CD4-positive, CD25-positive, alpha-beta regulatory T cell (primary cell): ENCODE measurements around the gene TNPO1. TPM values are rescaled to one million over a fixed set of nuclear protein-coding genes. Genes with fewer than 3 reads are reported as not detected.

Source experiments
- ATAC-seq, 2 donors: fragments of 150-1000 bp; cut with Tn5 transposase; one replicate each; pipeline ENCODE4 v1.10.0; 2021; ENCODE audit warnings: low read depth in 2 of 2, moderate number of reproducible peaks in 2 of 2, moderate library complexity in 1 of 2
- DNase-seq, 3 donors: peaks; one replicate each; pipeline versions ENCODE4 v3.0.0 to v3.0.0-alpha.2; 2012 to 2022; ENCODE audit warnings: mixed read lengths in 1 of 3
- H3K27ac ChIP-seq: one replicate; pipeline ENCODE4 v1.7.0; 2013; ENCODE audit warnings: mild to moderate bottlenecking, low read length; ENCODE audit not compliant: insufficient read depth, poor library complexity, severe bottlenecking
- H3K27me3 ChIP-seq: one replicate; pipeline ENCODE4 v1.7.0; 2013; ENCODE audit warnings: low read length; ENCODE audit not compliant: control insufficient read depth, insufficient read depth
- H3K36me3 ChIP-seq: one replicate; pipeline ENCODE4 v1.7.0; 2013; ENCODE audit warnings: mild to moderate bottlenecking, low read length, moderate library complexity; ENCODE audit not compliant: control insufficient read depth, insufficient read depth
- H3K4me1 ChIP-seq: 2 replicates; pipeline ENCODE4 v1.7.0; 2013; ENCODE audit warnings: mild to moderate bottlenecking, low read length; ENCODE audit not compliant: insufficient read depth, control insufficient read depth, poor library complexity, severe bottlenecking
- H3K4me3 ChIP-seq: one replicate; pipeline ENCODE4 v1.7.0; 2013; ENCODE audit warnings: low read depth, mild to moderate bottlenecking, low read length, moderate library complexity
- H3K9me3 ChIP-seq, 2 experiments: 1 replicate in 1 of 2; 2 replicates in 1 of 2; pipeline ENCODE4 v1.7.0; 2013; ENCODE audit warnings: low read length in 2 of 2, mild to moderate bottlenecking in 1 of 2, moderate library complexity in 1 of 2; ENCODE audit not compliant: control insufficient read depth in 2 of 2
- H3K27ac Mint-ChIP-seq, 3 donors: one replicate each; pipeline ENCODE4 v1.8.0; 2020 to 2022; ENCODE audit warnings: mild to moderate bottlenecking in 3 of 3, mixed read lengths in 3 of 3, moderate library complexity in 2 of 3
- H3K27me3 Mint-ChIP-seq: one replicate; pipeline ENCODE4 v1.8.0; 2022; ENCODE audit warnings: mild to moderate bottlenecking, mixed read lengths
- H3K36me3 Mint-ChIP-seq: one replicate; pipeline ENCODE4 v1.8.0; 2020; ENCODE audit warnings: mixed read lengths
- H3K4me1 Mint-ChIP-seq, 4 donors: one replicate each; pipeline ENCODE4 v1.8.0; 2020 to 2022; ENCODE audit warnings: mixed read lengths in 4 of 4, mild to moderate bottlenecking in 1 of 4
- H3K4me3 Mint-ChIP-seq, 4 donors: one replicate each; pipeline ENCODE4 v1.8.0; 2020 to 2022; ENCODE audit warnings: mild to moderate bottlenecking in 4 of 4, mixed read lengths in 4 of 4, moderate library complexity in 3 of 4
- H3K9me3 Mint-ChIP-seq, 7 donors: one replicate each; pipeline ENCODE4 v1.8.0; 2020 to 2022; ENCODE audit warnings: mixed read lengths in 7 of 7, mild to moderate bottlenecking in 3 of 7, moderate library complexity in 2 of 7
- polyA plus RNA-seq, 4 donors: library from polyadenylated mRNA; unstranded; fragments of 300-500 nt; fragmentation: Illumina TruSeq; gene quantifications; one replicate each; pipeline ENCODE4 v1.2.3, GENCODE V29; 2021
- total RNA-seq: library from RNA; stranded (reverse); gene quantifications from one replicate; pipeline ENCODE4 v1.2.3, GENCODE V29; 2022

Gene TNPO1
- total and polyA plus RNA-seq, 5 donors from 2014 or later = 38.5 to 71.0 (median 44.7) TPM

DNA sequence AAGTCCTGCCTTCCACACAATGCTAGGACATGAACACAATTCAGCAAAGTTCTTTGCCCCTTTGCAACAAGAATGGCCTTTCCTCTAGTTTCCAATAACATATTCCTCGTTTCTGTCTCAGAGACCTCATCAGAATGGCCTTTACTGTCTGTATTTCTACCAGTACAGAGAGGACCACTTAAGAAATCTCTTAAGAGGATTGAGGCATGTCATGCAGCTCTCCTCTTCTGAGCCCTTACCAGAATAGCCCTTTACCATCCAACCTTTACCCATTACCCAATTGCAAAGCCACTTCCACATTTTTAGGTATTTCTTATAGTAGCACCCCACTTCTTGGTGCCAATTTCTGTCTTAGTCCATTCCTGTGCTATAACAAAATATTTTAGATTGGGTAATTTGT lies 20.3 kb downstream of the TNPO1 start:
- Histone ChIP-seq H3K4me1 (no peaks in the 10 kb centered on the region), H3K27ac (no peak overlapping the region), H3K36me3 (no peaks in the 10 kb centered on the region), H3K4me3 (no peak overlapping the region), H3K9me3 (no peaks in the 10 kb centered on the region), H3K27me3 (peaks cover 5% of the 10 kb centered on the region)
- DNase-seq (no peak), ATAC-seq (no peak)
- Mint-ChIP-seq H3K4me3 (no peak overlapping the region), H3K27me3 (peaks cover 20% of the 10 kb centered on the region), H3K27ac (no peak overlapping the region), H3K9me3 (peaks cover 0 to 2% (median 0%) of the 10 kb centered on the region in 7 donors), H3K4me1 (peaks cover 0 to 8% (median 4%) of the 10 kb centered on the region in 4 donors), H3K36me3 (no peaks in the 10 kb centered on the region)

DNA sequence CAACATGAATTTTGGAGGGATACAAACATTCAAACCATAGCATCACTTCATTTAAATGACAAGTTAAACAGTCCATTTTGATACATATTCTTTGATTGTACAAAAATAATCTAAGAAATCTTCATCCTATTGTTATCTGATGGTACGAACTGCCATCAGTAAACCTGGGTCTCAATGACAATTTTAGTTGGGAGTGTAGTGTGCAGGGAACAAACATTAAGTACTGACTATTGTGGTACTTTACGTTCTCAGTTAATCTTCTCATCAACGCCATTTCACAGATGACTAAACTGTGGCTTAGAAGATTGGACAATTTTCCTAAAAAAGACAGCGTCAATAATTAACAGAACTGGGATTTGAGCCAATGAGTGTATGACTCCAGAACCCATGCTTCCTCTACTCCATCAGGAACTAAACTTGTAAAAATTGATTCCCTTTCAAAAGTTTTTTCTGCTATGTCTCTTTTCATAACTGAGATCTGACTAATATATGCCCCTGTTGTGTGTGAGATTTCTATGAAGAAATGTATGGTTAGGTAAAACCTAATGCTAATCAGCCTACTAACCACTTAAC lies 21.1 kb downstream of the TNPO1 start:
- Mint-ChIP-seq H3K27ac (no peak overlapping the region), H3K27me3 (peaks cover 20% of the 10 kb centered on the region), H3K9me3 (peaks cover 0 to 2% (median 0%) of the 10 kb centered on the region in 7 donors), H3K36me3 (no peaks in the 10 kb centered on the region), H3K4me1 (peaks cover 0 to 7% (median 2%) of the 10 kb centered on the region in 4 donors), H3K4me3 (no peak overlapping the region)
- Histone ChIP-seq H3K27ac (no peak overlapping the region), H3K36me3 (no peaks in the 10 kb centered on the region), H3K4me3 (no peak overlapping the region), H3K9me3 (no peaks in the 10 kb centered on the region), H3K4me1 (no peaks in the 10 kb centered on the region), H3K27me3 (peaks cover 5% of the 10 kb centered on the region)
- DNase-seq (no peak), ATAC-seq (no peak)

DNA sequence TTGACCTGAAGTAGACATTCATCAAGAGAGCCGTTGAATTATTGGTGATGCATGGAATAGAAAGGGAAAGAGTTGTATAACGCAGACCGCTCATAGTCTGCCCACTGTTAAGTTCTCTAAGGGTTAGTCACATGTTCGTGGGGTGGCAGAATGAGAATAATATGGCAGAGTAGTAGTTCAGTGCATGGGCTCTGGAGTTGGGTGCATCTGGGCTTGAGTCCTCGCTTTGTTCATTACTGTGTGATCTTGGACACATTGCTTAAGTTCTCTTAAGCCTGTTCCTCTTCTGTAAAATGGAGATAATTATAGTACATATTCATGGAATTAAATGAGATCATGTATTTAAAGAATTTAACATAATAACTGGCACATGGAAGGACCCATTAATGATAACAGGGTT lies 23.6 kb downstream of the TNPO1 start:
- Histone ChIP-seq H3K36me3 (no peaks in the 10 kb centered on the region), H3K27me3 (peaks cover 8% of the 10 kb centered on the region), H3K4me1 (no peaks in the 10 kb centered on the region), H3K9me3 (no peaks in the 10 kb centered on the region), H3K4me3 (no peak overlapping the region), H3K27ac (no peak overlapping the region)
- Mint-ChIP-seq H3K4me3 (no peak overlapping the region), H3K27me3 (peaks cover 34% of the 10 kb centered on the region), H3K9me3 (peaks cover 0 to 1% (median 0%) of the 10 kb centered on the region in 7 donors), H3K36me3 (no peaks in the 10 kb centered on the region), H3K4me1 (peaks cover 7 to 12% (median 11%) of the 10 kb centered on the region in 4 donors), H3K27ac (no peak overlapping the region)
- no peak for DNase-seq
- no peak for ATAC-seq

DNA sequence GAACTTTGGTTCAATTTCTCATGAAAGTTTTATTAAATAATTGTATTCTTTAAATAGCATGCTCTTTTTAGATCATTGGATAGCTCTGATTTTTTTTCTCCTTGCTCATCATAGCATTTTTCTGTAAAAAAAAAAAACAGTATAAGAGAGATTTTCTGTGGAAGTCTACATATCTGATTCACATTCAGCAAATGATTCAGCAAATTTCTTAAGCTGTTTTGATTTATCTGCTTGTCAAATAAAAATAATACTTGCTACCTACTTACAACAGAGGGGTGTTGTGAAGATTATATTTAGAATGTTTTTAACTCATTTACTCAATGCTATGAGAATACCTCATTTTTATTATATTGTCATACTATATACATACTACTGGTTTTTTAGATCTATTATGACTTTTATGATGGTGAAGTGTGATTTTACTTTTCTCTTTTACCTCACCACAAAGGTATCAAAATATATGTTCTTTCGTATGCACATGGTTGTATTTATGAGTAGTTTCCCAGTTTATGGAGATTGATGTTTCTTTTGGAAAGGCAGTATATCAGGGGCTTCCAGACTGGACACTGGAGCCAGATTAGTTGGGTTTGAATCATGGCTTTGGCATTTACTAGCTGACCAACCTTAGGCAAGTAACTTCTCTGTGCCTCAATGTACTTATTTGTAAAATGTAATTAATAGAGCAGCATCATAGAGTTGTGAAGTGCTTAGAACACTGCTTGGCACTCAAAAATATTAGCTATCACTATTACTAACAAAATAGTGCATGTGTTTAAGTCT lies 25.5 kb downstream of the TNPO1 start:
- Histone ChIP-seq H3K4me1 (no peaks in the 10 kb centered on the region), H3K27ac (no peak overlapping the region), H3K4me3 (no peak overlapping the region), H3K36me3 (no peaks in the 10 kb centered on the region), H3K27me3 (peaks cover 8% of the 10 kb centered on the region), H3K9me3 (no peaks in the 10 kb centered on the region)
- no peaks in the 10 kb centered on the region for H3K36me3 Mint-ChIP-seq
- H3K27ac Mint-ChIP-seq = no peak overlapping the region
- H3K27me3 Mint-ChIP-seq = peaks cover 34% of the 10 kb centered on the region
- H3K4me3 Mint-ChIP-seq = no peak overlapping the region
- peaks cover 0 to 1% (median 0%) of the 10 kb centered on the region in 7 donors for H3K9me3 Mint-ChIP-seq
- peaks cover 10 to 14% (median 11%) of the 10 kb centered on the region in 4 donors for H3K4me1 Mint-ChIP-seq
- ATAC-seq = no peak
- no peak for DNase-seq

DNA sequence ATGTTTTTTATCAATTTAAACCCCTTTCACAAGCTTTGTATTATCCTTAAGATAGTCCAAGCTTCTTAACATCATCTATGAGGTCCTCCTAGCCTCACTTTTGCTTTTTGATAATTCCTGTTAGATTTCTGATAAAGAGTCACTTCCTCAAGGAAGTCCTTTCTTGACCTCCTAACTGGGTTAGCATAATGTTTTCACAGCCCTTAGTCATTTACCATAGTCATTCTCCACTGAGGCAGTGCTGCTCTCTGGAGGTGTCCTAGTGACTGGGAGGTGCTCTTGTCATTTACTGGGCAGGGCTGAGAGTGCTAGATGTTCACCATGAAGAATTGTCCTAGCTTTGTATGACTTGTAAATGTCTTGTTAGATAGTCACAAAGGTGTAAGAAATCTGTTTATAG lies 26.4 kb downstream of the TNPO1 start:
- H3K4me1 ChIP-seq = peaks cover 7% of the 10 kb centered on the region
- H3K27me3 ChIP-seq = peaks cover 4% of the 10 kb centered on the region
- ATAC-seq = peak in 1 of 2 donors; percentile 34
- H3K36me3 ChIP-seq = no peaks in the 10 kb centered on the region
- no peak overlapping the region for H3K27ac Mint-ChIP-seq
- no peak overlapping the region for H3K27ac ChIP-seq
- H3K27me3 Mint-ChIP-seq = peaks cover 36% of the 10 kb centered on the region
- H3K36me3 Mint-ChIP-seq = no peaks in the 10 kb centered on the region
- H3K4me1 Mint-ChIP-seq = peaks cover 15 to 19% (median 16%) of the 10 kb centered on the region in 4 donors
- DNase-seq = no peak
- no peak overlapping the region for H3K4me3 ChIP-seq
- no peaks in the 10 kb centered on the region for H3K9me3 ChIP-seq
- no peak overlapping the region for H3K4me3 Mint-ChIP-seq
- H3K9me3 Mint-ChIP-seq = peaks cover 0 to 1% (median 0%) of the 10 kb centered on the region in 7 donors

DNA sequence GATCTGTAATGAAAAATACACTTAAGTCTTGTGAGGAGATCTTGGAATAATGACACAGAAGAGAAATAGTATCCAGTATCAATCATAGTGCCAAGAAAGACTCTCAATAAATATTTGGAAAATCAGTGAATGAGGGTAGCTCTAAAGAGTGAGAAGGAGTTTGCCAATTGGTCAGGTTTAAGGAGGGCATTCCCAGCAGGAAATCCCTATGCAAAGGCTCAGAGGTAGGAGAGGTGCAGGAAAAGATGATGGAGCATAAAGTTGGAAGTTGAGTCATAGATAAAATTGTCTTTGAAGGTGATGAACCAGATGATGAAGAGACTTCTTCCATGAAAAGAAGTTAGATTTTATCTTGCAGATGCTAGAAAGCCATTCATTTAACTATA lies 27.8 kb downstream of the TNPO1 start:
- Histone ChIP-seq H3K9me3 (no peaks in the 10 kb centered on the region), H3K27me3 (peaks cover 3% of the 10 kb centered on the region), H3K36me3 (no peaks in the 10 kb centered on the region), H3K4me3 (no peak overlapping the region), H3K4me1 (peaks cover 9% of the 10 kb centered on the region), H3K27ac (no peak overlapping the region)
- no peak for ATAC-seq
- H3K9me3 Mint-ChIP-seq = peaks cover 0 to 1% (median 0%) of the 10 kb centered on the region in 7 donors
- no peaks in the 10 kb centered on the region for H3K36me3 Mint-ChIP-seq
- peaks cover 39% of the 10 kb centered on the region for H3K27me3 Mint-ChIP-seq
- no peak for DNase-seq
- H3K27ac Mint-ChIP-seq = no peak overlapping the region
- H3K4me1 Mint-ChIP-seq = peaks cover 17 to 27% (median 23%) of the 10 kb centered on the region in 4 donors
- H3K4me3 Mint-ChIP-seq = peak overlapping the region in 2 of 4 donors; percentile 6 to 59

DNA sequence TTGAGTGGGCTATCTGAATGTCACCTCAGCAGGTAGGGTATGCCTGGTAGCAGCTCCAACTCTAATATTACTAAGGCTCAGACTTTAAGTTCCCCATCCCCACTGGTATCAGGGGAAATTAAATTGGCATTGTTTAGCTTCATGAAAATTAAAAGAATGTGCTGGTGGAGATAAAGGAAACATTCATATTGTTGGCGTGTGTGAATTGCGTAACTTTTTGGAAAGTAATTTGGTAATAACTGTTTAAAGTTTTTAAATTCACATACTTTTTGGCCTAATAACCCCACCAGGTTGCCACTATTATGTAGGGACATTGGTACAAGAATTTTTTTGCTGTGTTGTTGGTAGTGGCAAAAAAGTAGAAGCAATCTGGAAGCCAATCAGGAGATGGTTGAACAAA lies 29.4 kb downstream of the TNPO1 start:
- Mint-ChIP-seq H3K9me3 (peaks cover 0 to 1% (median 0%) of the 10 kb centered on the region in 7 donors), H3K36me3 (no peaks in the 10 kb centered on the region)
- peaks cover 3% of the 10 kb centered on the region for H3K27me3 ChIP-seq

More for the DNA sequence above, 29.4 kb downstream of the TNPO1 start:
- H3K27ac Mint-ChIP-seq = no peak overlapping the region
- no peak for ATAC-seq
- H3K4me1 Mint-ChIP-seq = peaks cover 28 to 43% (median 37%) of the 10 kb centered on the region in 4 donors
- DNase-seq = no peak
- H3K4me3 Mint-ChIP-seq = peak overlapping the region in 2 of 4 donors; percentile 33 to 97
- Histone ChIP-seq H3K4me3 (no peak overlapping the region), H3K27ac (no peak overlapping the region), H3K36me3 (no peaks in the 10 kb centered on the region), H3K4me1 (peaks cover 26% of the 10 kb centered on the region), H3K9me3 (no peaks in the 10 kb centered on the region)
- peaks cover 29% of the 10 kb centered on the region for H3K27me3 Mint-ChIP-seq
